NCI-H2227 treated with DMSO at 0.1 percent for 48 hours (cell line): ENCODE results near the gene NAPEPLD.
"Not testable (repeated sequence)": the region's sequence is repeated elsewhere in the genome, so short reads cannot be mapped to it uniquely, and the experiment has no call there.

ENCODE experiments used
- DNase-seq: peaks from one replicate; lab custom pipeline; 2025; lab: John Stamatoyannopoulos, UW

The NAPEPLD gene

DNA sequence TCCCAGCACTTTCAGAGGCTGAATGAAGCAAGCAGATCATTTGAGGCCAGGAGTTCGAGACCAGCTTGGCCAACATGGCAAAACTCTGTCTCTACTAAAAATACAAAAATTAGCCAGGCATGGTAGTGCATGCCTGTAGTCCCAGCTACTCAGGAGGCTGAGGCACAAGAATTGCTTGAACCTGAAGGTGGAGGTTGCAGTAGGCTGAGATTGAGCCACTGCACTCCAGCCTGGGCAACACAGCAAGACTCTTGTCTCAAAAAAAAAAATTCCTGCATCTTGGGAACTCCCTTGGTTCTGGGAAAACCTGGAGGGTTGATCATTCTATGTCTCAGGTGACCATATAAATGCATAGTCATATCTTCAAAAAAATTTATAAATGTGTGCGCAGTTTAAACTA lies 4.1 kb downstream of the NAPEPLD start:
- DNase-seq = not testable (repeated sequence)

DNA sequence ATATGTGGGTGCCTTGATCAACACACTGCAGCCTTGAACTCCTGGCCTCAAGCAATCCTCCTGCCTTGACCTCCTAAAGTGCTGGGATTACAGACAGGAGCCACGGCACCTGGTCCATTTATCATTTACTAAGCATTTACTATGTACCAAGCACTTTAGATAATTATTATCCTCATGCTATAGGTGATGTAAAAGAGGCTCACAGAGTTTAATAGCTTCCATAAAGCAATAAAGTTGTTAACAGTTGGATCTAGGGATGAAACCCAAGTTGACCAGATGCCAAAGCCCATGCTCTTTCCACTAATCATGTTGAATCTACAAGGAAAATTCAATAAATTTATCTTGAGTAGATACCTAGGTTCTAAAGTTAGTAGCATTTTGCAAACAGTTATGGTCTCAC lies 5.0 kb downstream of the NAPEPLD start:
- DNase-seq = no peak

DNA sequence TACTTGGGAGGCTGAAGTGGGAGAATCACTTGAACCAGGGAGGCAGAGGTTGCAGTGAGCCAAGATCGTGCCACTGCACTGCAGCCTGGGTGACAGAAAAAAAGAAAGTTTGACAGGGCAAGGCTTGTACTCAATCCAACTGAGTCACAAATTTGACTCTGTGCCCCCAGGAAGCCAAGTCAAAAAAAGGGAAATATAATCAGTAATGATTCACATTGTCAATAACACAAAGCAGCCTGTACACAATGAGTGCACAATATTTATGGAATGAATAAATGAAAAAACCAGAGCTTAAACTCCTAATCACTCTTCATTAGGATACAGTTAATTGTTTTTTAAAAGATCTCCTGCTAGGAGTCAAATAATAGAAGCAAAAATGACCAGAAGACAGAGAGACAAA lies 6.4 kb downstream of the NAPEPLD start:
- no peak for DNase-seq

DNA sequence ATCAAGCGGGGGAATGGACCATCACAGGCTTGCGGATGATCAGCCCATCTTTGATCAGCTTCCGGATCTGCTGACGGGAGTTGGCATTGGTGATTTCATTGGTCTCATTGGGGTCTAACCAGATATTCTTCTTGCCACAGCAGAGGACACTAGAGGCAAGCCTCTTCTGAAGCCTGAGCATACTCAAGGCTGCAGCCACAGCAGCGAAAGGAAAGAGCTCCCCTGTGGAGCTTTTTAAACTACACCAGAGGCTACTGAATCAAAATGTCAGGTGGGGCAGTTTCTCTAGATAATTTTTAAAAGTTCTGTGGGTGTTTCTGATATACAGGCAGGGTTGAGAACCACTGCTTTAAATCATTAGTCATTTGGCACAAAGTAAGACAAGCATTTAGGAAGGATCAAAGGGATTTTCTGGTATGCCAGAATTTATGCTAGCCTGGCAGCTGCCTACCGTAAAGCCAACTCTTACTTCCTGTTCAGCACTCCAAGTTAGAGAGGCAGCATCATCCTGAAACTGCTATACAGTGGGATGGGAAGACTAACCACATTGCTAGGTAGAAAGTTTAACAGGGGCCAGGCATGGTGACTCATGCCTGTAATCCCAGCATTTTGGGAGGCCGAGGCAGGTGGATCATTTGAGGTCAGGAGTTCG lies 7.0 kb downstream of the NAPEPLD start:
- no peak for DNase-seq

DNA sequence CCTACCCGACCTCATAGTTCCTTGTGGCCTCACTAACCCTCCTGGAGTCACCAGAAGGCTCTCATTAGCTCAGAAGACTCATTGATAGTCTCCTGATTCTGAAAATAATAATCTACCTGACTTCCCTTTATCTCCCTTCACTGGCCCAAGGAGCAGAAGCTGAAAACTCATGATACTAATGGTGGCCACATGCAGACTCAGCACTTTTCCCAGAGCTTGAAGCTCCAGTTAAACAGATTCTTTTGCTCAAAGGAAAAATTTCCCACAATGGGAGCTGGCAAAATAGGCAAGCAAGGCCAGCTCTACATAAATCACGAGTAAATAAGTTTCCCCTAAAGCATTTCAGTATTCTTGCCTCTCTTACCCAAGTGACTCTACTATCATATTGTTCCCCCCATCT lies 8.2 kb downstream of the NAPEPLD start:
- no peak for DNase-seq

DNA sequence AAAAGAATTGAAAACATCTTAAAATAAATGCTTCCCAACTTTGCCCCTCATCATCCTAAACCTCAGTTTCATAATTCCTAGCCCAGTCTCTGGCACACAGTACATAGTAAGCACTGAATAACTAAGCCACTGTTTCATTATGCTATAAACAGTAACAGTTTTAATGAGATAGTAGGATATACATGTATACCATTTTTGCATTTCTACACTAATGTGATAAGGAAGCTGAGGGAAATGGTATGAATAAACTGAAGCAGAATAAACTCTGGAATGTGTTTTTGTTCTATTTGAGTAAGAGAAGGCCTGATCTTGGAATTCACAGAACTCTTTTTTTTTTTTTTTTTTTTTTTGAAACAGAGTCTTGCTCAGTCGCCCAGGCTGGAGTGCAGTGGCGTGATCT lies 8.8 kb downstream of the NAPEPLD start:
- DNase-seq = no peak

DNA sequence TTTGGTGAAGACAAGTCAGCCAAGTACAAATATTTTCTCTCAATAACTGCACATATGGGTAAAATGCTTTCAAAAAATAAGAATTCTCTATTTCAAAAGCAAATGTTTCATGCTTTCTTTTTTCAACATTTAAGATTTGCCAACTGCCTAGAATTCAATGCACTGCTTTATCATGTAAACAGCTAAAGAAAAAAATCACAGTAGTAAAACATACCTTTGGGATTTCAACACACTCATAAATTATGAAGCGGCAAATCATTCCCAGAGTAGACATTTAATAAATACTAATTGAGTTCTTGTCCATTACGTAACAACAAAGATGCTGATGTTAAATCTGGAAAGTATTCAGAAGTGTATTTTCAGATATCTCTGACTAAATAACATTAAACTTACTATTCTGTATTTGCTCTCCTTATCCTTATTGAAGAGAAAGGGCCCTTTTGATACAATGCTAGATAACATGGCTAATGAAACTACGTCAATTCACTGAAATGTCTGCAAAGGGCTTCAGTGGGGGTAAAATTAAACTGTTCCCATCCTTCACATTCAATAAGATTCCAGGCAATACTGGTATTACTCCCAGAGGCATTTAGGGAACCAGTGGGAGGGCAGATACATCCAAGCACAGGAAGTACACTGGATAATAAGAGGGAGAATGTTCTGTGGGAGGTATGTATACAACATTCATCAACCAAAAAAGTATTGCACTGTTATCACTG lies 13.9 kb downstream of the NAPEPLD start:
- no peak for DNase-seq

DNA sequence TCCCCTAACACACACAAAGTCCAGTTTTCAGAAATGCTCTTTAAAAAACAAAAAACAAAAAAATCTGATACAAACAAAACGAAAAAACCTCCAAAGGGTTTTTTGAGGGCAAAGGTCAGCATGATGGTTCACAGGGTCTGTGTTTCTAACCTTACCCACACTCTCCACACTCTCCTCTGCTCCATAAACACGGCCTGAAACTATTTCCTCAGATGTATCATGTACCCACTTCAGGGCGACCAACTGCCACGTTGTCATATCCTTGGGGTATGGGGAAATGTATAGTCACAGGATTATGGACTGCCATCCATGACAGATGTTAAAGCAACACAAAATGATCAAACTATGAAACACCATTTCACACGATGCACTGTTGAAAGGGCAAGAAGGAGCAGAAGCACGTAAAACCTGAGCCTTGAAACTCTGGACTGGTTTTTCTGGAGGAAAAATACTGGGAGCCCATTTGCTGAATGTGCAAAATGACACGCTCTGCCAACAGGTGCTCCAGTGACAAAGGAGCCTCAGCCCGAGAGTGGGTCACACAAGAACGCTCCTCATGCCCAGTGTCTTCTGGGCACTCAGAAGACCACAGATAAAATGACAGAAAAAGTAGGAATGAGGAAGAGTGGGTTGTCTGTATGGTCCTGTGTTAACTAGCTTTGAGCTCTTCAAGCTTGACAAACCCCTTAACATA lies 15.8 kb downstream of the NAPEPLD start:
- no peak for DNase-seq

DNA sequence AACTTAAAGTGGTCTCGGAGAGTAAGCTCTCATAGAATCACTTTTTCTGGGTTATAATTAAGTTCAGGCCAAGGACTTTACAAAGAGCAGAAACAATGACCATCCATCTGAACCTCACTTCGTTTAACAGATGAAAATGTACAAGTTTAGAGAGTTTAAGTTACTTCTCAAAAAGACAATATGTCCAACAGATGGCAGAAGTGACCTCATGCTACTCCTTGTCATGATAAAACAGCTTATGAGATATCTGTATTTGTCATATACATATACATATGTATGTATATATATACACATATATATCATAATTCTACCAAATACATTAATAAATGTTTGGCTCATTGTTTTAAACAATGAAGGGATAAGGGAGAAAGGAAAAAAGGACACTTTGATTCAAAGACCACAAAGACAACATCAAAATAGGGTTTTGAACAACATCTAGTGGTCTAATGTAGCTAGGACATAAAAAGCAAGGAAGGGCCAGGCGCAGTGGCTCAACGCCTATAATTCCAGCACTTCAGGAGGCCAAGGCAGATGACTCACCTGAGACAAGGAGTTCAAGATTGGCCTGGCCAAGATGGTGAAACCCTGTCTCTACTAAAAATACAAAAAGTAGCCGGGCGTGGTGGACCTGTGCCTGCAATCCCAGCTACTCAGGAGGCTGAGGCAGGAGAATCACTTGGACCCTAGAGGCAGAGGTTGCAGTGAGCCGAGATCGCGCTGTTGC lies 17.8 kb downstream of the NAPEPLD start:
- DNase-seq = no peak

DNA sequence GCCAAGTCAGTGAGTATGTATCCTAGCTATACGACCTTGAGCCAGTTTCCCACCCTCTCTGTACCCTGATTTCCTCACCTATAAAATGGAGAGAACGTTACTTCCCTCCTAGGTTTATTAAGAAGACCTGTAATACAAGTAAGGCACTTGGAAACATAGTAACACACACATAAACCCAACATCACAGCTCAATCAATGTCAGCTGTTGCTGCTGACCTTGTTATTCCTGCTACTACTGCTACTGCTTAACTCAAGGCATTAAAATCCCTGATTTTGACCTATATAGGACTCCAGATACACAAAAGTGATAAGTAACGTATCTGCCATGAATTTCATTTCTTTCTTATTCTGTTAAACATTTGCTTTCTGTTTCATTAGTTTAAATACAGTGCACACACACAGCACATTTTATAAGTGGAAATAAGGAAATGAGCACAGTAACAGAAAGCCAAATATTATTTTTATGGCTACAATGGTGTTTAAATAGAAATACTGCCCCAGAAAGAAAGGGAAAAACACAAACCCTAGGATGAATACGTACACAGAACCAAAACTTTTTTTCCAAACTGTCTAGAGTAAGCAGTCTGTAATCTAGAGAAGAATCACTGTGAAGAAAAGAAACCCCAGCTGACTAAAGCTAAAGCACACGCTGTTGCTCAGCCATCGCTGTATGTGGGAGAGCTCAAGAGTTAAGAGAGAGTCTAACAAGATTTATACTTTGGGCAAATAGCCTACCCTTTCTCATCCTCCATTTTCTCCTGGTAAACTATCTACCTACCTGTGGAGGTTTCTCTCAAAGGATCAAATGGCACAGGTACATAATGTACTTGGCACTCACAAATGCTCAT lies 19.0 kb downstream of the NAPEPLD start:
- no peak for DNase-seq

DNA sequence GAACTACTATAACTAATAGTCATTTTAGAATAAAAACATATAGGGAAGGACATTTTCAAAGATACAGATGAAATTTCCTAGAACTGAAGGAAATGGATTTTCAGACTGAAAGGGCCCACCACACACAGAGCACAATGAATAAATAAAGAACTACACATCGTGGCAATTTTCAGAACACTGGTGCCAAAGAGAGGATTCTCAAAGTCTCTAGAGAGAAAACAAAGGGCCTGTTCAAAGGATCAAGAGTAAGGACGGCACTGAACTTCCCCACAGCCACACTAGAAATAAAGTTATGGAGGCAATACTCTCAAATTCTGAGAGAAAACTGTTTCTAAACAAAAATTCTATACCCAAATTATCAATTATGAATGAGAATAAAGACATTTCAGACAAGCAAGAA lies 21.9 kb downstream of the NAPEPLD start:
- DNase-seq = no peak

DNA sequence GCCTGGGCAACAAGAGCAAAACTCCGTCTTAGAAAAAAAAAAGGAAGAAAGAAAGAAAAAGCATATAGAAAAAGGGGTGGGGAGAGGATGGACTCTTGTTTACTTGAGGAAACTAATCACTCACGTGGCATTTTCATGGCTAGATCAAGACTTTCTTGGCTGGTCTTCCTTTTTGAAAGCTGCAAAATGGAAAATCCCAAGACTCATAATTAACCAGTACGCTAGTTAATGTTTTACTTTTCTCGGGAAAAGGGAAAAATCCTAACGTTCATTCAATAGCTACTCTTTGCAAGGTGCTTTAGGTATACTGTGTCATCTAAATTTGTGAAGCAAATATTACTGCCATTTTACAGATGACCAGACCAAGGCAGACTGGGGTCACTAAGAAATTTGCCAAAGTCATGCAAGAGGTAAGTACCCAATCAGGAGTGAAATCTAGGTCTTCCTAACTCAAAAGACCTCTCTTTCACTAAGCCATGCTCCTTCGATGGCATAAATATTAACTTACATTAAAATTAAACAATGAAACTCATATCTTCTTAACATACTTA lies 24.4 kb downstream of the NAPEPLD start:
- DNase-seq = no peak

DNA sequence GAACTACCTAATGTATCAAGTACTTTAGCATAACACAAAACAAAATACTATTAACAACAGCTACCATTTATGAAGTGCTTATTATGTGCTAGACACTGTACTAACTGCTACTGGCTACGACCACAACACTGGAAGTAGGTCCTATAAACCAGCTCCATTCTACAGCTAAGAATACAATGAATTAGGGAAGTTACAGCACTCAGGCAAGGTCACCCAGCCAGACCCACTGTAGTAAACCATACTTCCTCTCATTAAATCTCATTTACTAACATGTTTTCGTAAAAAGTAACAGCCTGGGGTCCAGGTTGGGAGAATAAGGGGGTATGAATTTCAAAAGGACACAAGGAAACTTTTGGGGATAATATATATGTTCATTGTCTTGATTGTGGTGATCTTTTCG lies 25.4 kb downstream of the NAPEPLD start:
- no peak for DNase-seq

DNA sequence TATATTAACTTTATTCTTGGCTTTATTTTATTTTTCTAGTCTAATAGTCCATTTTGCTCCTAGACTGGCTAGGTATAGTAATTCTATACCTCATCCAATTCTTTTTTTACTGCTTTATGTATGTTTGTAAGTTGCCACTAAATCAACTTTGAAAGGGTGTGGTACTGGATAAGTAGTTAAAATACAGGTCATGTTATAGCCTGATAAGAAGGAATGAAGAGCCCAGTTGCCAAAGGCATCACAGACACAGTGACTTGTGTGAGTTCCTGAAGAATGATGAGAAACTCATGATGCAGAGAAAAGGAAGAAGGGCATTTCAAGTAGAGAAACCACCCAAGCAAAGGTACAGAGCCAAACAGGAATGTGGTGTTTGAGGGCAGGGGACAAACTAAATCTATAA lies 27.3 kb downstream of the NAPEPLD start:
- no peak for DNase-seq

DNA sequence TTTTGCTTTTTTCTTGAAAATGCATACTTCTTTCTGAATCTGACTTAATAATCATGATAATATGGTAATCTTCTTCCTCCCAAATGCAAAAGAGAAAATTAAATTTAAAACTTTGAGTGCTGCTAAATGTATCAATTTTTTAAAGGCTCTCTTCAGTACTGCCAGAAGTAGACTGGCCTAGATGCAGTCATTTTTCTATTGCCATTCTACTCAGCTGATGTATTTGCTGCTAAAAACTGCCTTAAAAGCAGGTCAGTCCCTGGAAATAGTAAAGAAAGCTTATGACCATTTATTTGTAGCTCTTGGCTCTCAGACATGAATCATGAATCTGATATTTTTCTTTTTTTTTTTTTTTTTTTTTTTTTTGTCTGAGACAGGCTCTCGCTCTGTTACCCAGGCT lies 28.5 kb downstream of the NAPEPLD start:
- no peak for DNase-seq

DNA sequence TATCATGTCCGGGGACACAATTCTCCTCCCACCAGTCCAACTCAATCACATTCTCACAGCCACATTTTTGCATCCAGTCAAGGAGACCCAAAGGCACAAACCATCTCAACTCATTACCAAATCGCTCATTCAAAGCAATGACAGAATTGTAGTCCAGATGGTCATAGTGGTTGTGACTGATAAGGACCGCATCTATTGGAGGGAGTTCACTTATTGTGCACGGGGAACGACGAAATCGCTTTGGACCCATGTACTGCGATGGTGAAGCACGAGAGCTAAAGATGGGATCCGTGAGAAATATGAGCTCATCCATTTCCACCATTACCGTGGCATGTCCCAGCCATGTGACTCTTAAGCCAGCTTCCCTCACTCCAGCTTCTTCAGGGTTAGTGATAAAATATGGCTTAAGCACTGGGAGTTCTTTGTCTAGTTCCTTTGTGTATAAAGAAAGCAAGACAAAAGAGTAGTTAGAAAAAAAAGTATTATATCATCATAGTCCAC lies 29.1 kb downstream of the NAPEPLD start:
- no peak for DNase-seq

DNA sequence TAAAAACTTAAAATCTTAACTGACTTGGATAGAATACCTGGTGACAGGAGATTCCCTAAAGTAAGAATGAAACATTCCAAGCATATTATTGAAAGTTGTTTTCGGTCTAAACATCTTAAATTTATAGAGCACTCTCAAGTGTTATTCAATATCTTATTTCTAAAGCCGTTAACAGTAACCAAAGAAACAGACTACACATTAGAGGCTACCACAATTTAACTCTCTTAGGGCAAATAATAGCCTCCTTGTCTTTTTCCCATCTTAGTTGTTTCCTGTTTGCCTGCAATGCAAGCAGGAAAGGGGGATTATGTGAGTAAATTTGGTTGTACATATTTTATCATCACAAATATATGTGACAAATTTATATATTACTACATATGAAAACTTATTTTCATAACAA lies 31.4 kb downstream of the NAPEPLD start:
- DNase-seq = no peak

DNA sequence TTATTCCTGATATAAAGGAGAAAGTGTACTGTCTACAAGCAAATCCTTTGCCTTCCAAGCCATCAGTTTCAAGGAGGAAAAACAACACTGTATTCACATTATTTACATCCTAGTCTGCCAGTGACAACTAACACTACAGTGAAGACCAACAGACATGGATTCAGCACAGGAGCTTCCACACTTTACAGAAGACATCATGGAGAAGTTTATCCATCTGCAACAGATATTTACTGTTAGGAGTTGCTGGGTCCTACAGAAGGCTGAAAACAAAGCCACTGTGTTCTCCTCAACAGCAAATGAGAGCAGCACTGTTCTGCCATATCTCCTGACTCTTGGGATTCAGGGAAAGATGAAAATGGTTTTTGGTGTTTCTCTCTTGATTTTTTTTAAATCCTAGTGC lies 31.9 kb downstream of the NAPEPLD start:
- no peak for DNase-seq

DNA sequence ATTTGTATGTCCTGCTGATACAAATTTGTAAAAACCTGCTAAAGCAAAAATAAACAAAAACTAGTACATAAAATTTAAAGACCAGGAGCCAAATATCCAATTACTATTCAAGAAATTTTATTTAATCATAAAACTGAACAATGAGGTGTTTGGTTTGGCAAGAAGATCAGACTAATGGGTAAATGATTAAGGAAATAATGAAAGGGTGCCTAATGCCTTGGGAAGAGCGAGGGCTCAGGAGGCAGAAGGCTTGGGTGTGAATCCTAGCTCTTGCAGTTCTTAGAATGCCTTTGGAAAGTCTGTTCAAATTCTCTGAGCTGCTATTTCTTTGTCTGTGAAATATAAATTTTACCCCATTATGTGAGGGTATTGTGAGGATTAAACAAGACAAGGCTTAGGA lies 32.4 kb downstream of the NAPEPLD start:
- no peak for DNase-seq

DNA sequence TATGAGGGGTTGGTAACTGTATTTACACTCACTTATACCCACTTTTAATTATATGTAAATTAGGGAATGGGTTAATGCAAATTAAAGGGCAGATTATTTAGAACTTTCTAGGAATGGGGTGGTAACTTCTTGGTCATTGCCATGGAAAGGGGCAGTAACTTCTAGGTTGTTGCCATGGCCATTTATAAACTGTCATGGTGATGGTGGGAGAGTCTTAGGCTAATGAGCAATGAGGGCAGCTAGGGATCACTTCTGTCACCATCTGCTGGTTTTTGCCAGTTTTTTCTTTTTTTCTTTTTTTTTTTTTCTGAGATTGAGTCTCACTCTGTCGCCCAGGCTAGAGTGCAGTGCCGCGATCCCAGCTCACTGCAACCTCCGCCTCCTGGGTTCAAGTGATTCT lies 33.1 kb downstream of the NAPEPLD start:
- DNase-seq = no peak

DNA sequence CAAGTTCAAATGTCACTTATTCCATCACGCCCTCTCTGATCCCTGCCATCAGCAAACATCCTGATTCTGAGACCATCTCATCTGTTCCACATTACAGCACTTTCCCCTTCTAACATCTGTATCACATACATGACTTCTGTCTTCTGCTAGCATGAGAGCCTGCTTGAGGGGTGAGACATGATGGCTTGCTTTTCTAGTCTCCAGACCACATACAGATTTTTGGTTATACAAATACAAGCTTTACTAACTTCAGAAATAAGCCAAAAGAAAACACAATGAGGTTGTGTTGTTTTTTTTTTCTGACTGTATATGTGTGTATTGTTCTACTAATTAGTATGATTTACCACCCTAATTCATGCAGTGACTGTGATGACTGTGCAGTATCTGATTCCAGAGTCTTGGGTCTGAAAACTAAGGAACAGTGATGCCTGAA lies 34.3 kb downstream of the NAPEPLD start:
- DNase-seq = no peak
